Glutamatergic neuron (in vitro differentiated cells): Measurements from ENCODE around the gene PIP5K1B. TPM values are rescaled to one million over a fixed set of nuclear protein-coding genes. Genes with fewer than 3 reads are reported as not detected.

Source experiments
- DNase-seq: peaks from one replicate; pipeline ENCODE4 v3.0.0; 2022
- H3K27ac Mint-ChIP-seq: one replicate; pipeline ENCODE4 v1.8.0; 2020; ENCODE audit warnings: mild to moderate bottlenecking, mixed read lengths, inconsistent platforms; ENCODE audit not compliant: unreplicated experiment
- H3K27me3 Mint-ChIP-seq: one replicate; pipeline ENCODE4 v1.8.0; 2020; ENCODE audit warnings: mild to moderate bottlenecking, moderate library complexity, mixed read lengths, inconsistent platforms; ENCODE audit not compliant: unreplicated experiment
- H3K36me3 Mint-ChIP-seq: one replicate; pipeline ENCODE4 v1.8.0; 2020; ENCODE audit warnings: mild to moderate bottlenecking, mixed read lengths, inconsistent platforms; ENCODE audit not compliant: unreplicated experiment
- H3K4me1 Mint-ChIP-seq: one replicate; pipeline ENCODE4 v1.8.0; 2020; ENCODE audit warnings: mild to moderate bottlenecking, low read depth, mixed read lengths, inconsistent platforms; ENCODE audit not compliant: unreplicated experiment
- H3K4me3 Mint-ChIP-seq: one replicate; pipeline ENCODE4 v1.8.0; 2020; ENCODE audit warnings: mild to moderate bottlenecking, mixed read lengths, inconsistent platforms; ENCODE audit not compliant: unreplicated experiment
- H3K9me3 Mint-ChIP-seq: one replicate; pipeline ENCODE4 v1.8.0; 2020; ENCODE audit warnings: mild to moderate bottlenecking, moderate library complexity, mixed read lengths, inconsistent platforms; ENCODE audit not compliant: unreplicated experiment
- total RNA-seq: library from RNA; stranded (reverse); fragmentation: NEBNext Ultra II Directional; extraction: Animal tissue kit (Norgen Biotek cat#: 25700); gene quantifications from one replicate; pipeline ENCODE4 v1.2.1, GENCODE V29; 2021; ENCODE audit not compliant: unreplicated experiment
- TF ChIP-seq, protein P1 (sequence below): fragments of 200-600 bp; sonication (generic); IDR thresholded peaks from one replicate; pipeline ENCODE4 v1.5.0; 2021; ENCODE audit not compliant: partially characterized antibody, unreplicated experiment

The PIP5K1B gene
- total RNA-seq, 1 donor from 2014 or later, result 0.27 TPM

DNA sequence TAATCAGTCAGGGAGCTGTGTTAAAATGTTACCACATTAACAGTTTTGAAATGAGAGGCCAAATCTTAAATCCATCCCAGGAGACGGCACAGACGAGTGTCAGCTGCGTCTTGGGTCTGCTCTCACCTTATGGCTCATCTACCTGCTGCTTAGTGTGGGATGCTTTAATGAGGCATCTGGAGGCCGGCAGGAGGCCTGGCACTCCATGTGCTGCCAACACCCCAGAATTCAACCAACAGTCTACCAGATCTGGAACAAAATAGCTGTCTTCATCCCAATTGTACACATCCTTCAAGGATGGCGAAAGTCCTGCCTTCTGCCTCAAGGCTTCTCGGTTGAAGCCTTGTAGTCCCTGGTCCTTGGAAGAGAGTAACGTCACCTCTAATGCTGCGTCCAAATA, 296.9 kb downstream of the PIP5K1B start:
- H3K27ac Mint-ChIP-seq, result no peak overlapping the region
- no peaks in the 10 kb centered on the region for H3K27me3 Mint-ChIP-seq
- no peaks in the 10 kb centered on the region for H3K36me3 Mint-ChIP-seq
- DNase-seq, result no peak
- H3K9me3 Mint-ChIP-seq, result peaks cover 1% of the 10 kb centered on the region
- no peak overlapping the region for H3K4me3 Mint-ChIP-seq
- TF ChIP-seq, protein P1, sequence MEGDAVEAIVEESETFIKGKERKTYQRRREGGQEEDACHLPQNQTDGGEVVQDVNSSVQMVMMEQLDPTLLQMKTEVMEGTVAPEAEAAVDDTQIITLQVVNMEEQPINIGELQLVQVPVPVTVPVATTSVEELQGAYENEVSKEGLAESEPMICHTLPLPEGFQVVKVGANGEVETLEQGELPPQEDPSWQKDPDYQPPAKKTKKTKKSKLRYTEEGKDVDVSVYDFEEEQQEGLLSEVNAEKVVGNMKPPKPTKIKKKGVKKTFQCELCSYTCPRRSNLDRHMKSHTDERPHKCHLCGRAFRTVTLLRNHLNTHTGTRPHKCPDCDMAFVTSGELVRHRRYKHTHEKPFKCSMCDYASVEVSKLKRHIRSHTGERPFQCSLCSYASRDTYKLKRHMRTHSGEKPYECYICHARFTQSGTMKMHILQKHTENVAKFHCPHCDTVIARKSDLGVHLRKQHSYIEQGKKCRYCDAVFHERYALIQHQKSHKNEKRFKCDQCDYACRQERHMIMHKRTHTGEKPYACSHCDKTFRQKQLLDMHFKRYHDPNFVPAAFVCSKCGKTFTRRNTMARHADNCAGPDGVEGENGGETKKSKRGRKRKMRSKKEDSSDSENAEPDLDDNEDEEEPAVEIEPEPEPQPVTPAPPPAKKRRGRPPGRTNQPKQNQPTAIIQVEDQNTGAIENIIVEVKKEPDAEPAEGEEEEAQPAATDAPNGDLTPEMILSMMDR, result no peak
- H3K4me1 Mint-ChIP-seq, result peaks cover 3% of the 10 kb centered on the region

DNA sequence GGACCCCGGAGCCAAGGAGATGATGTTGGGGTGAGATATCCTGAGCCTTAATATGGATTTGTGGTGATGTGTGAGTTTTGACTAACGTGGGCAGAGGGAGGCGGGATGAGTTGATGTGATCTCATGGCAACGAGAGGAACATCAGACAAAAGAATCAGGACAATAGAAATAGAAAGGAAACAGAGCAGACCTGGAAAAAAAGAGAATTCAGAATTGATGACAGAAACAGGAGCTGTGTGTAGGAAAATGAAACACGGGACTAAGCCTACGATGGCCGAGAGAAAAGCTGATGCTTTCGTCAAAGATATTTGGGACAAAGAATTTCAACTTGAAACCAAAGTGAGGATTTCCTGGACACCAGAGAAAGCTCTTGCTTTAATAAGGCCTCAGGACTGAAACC, 298.0 kb downstream of the PIP5K1B start:
- Mint-ChIP-seq H3K27ac (no peak overlapping the region), H3K4me1 (peaks cover 3% of the 10 kb centered on the region), H3K36me3 (no peaks in the 10 kb centered on the region), H3K27me3 (no peaks in the 10 kb centered on the region), H3K4me3 (no peak overlapping the region), H3K9me3 (peaks cover 1% of the 10 kb centered on the region)
- TF ChIP-seq, protein P1, result no peak
- DNase-seq, result no peak

DNA sequence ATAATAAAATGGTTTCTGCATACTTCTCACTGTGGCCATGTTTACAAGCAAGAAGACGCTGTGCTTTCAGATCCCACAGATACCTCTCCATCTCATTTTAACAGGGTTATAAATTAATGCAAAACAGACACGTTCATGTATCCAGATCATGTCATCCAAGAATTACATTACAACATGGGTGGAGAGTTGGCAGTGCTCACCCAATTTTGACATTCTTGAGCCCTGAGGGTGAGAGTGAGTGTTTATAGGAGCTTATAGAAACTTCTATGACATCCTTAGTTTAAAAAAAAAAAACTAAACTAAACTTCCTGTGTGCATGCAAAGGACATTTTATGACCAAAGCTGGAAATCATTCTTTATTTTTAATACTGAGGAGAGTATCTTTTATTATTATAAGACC, 299.8 kb downstream of the PIP5K1B start:
- Mint-ChIP-seq H3K27me3 (no peaks in the 10 kb centered on the region), H3K4me1 (peaks cover 3% of the 10 kb centered on the region), H3K27ac (no peak overlapping the region), H3K36me3 (no peaks in the 10 kb centered on the region), H3K9me3 (peaks cover 1% of the 10 kb centered on the region), H3K4me3 (no peak overlapping the region)
- DNase-seq, result no peak
- TF ChIP-seq, protein P1, result no peak

DNA sequence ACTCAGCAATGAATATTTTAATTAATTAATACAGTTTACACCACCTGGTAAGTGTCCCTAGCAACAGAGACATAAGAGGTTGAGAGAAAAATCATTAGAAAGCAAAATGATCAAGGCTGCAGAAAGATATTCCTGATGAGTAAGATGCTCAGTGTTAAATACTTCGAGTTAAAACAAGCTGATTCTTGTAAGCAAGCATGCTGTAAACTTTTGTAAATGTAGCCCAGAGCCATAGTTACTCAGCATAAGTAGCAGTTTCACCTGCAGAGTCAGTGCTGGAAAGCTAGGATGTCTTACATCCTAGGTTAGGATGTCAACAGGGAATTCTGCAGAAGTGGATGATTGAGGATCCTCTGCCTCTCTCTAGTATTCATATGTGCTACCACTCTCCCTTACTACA, 304.7 kb downstream of the PIP5K1B start:
- peaks cover 3% of the 10 kb centered on the region for H3K9me3 Mint-ChIP-seq
- TF ChIP-seq, protein P1, result no peak

DNA sequence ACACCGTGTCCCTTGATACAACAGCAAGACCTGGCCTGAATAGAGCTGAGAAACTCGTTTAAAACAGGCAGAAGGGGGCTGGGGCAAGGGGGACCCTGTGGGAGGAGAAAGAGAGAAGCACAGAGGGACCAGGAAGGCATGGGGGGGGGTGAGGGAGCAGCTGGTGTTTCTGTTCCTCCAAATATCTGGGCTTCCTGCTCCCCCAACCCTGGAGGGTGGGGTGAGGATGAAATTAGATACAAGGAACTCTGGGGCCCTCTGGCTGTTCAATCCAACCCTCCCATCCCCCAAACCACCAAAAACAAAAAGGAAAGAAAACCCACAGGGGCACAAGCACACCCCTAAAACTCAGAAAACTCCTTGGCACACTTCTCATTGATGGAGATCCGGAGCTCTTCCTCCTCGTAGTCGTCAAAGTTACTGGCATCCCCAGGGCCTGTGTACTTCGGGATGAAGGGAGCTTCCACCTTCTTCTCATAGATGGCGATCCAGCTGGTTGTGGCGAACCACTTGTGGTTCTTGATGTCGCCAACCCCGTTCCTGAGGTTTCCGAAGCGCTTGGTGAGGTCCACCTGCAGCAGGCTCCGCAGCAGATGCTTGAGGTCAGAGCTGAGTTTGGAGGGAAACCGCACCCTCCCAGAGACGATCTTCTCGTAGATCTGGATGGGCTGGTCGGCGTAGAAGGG, 307.8 kb downstream of the PIP5K1B start:
- peaks cover 2% of the 10 kb centered on the region for H3K27me3 Mint-ChIP-seq
- H3K27ac Mint-ChIP-seq, result no peak overlapping the region
- no peaks in the 10 kb centered on the region for H3K4me1 Mint-ChIP-seq
- no peak for DNase-seq
- TF ChIP-seq, protein P1, result no peak
- H3K9me3 Mint-ChIP-seq, result peaks cover 1% of the 10 kb centered on the region
- no peak overlapping the region for H3K4me3 Mint-ChIP-seq
- no peaks in the 10 kb centered on the region for H3K36me3 Mint-ChIP-seq

More for the DNA sequence above, 304.7 kb downstream of the PIP5K1B start:
- H3K4me3 Mint-ChIP-seq, result no peak overlapping the region
- H3K36me3 Mint-ChIP-seq, result no peaks in the 10 kb centered on the region
- peaks cover 2% of the 10 kb centered on the region for H3K27me3 Mint-ChIP-seq
- no peak overlapping the region for H3K27ac Mint-ChIP-seq
- no peak for DNase-seq
- H3K4me1 Mint-ChIP-seq, result no peaks in the 10 kb centered on the region
